ENCODE data around the gene CTNNA2.
"Not testable (repeated sequence)": the region's sequence is repeated elsewhere in the genome, so short reads cannot be mapped to it uniquely, and the experiment has no call there.

The CTNNA2 gene

GRCh38 chr2:80147690-80148089, 634.8 kb downstream of the CTNNA2 start:
- DNase-seq (ENCODE audit: low spot score): no peak

- DNase-seq (ENCODE audit: low spot score): no peak
Observed at GRCh38 chr2:80148906-80149305, 636.1 kb downstream of the CTNNA2 start.

DNA sequence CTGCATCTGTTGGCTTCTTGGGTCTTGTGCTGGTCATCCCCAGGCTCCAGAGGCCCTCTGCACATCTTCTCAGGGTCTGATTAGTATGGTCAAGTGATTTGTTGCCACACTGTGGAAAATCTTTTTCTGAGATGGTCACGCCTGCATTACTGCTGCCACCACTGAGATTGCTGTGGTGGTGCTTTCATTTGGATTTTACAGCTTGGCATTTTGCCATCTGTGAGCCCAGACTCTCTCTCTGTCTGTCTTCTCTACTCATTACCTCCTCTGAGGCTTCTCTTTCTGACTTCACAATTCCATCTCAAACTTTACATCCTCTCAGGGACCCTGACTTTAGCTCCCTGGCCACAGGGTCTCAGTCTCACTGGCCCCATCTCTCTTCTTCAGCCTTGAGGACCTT, 637.1 kb downstream of the CTNNA2 start:
- no peak for DNase-seq (ENCODE audit: low spot score)

- no peak for DNase-seq (ENCODE audit: low spot score)
Observed at GRCh38 chr2:80151248-80151647, 638.4 kb downstream of the CTNNA2 start.

DNA sequence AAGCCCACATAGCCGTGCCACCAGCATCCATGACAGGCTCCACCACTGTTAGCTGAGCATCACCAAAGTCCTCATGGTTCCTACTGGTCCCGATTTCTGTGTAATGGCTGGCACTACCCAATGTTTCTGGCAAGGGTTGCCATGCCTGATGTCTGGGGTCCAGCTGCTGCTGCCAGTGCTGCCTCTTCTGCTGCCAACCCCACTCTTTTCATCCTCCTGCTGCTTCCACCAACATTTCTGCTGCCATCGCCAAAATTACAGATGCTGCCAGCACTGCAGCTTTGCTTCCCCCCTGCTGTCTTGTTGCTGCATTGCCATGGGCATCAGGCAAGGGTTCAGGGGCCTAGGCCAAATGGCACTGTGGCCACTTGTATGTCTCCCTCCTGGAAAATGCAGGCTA, 638.8 kb downstream of the CTNNA2 start:
- no peak for DNase-seq (ENCODE audit: low spot score)

- DNase-seq (ENCODE audit: low spot score): no peak
Observed at GRCh38 chr2:80153151-80153550, 640.3 kb downstream of the CTNNA2 start.

DNA sequence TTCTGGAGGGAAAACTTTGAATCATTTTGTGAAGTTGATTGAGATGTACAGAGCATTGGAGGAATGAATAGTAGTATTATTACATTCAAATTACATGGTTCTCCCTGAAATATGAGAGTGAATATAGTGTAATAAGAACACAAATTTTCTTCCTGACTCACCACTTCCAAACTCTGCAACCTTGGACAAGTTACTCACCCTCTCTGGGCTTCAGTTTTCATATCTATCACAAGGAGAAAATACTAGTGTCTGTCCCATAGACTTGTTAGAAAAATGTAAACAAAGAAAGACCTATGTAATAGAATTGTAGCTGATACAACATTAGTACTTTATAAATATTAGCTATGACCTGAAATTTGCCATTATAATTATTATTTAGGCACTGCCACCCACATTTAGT, 640.9 kb downstream of the CTNNA2 start:
- DNase-seq (ENCODE audit: low spot score): no peak

GRCh38 chr2:80154231-80154915, 641.5 kb downstream of the CTNNA2 start:
- DNase-seq (ENCODE audit: low spot score): no peak

DNA sequence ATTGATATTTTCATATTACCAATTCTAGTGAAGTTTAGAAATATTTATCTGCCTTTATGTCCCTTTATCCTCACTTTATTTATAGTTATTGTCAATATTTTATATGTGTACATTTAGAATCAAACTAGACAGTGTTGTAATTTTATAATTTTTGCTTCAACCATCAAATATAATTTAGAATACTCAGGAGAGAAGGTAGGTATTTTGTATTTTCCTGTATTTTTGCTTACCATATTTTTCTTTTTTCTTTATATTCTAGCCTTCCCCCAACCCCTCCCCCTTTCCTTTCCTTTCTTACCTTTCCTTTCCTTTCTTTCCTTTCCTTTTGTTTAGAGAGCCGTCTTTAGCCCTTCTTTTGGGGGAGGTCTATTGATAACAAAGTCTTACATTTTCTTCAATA, 651.5 kb downstream of the CTNNA2 start:
- DNase-seq (ENCODE audit: low spot score): no peak

DNA sequence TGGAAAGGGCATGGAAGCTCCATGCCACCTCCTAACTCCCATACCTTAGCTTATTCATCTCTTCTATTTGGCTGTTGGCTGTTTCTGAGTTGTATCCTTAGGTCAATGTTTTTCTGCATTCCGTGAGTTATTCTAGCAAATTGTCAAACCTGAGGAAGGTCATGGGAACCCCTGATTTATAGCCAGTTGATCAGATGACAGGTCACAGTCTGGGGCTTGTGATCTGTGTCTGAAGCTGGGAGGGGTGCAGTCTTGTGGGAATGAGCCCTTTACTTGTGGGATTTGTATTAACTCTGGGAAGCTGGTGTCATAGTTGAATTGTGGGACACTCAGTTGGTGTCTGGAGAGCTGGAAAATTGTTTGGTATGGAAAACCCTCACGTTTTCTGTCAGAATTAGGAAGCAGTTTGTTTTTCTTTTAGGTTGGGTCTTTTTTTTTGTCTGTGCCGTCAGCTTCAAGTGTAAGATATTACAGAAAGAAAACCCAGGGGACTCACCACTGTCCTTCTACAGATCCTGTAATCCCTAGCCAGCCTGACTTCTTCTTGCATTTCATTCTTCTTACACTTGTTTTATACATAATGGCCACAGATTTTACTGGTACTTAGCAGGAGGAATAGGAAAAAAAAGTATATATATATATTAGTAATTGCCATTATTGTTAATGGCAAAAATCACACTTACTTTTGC, 653.8 kb downstream of the CTNNA2 start:
- DNase-seq (ENCODE audit: low spot score): no peak

- DNase-seq (ENCODE audit: low spot score): no peak
Observed at GRCh38 chr2:80167284-80167808, 654.5 kb downstream of the CTNNA2 start.

DNA sequence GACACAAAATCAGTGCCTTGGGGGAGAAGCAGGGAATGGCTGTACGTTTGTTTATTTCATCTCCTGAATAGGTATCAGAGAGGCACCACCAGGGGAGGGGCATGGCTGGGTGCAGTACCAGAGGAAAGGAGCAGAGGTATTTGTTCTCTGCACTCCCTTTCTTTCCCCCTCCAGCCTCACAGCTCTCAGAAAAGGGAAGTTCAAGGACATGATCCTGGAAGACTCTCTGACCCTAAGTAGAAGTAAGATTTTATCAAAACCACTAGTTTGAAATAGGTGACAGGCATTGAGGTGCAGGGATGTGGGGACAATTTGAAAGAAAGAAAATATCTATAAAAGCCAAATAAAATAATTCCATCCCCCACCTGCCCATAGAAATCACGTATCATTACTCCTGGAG, 655.2 kb downstream of the CTNNA2 start:
- DNase-seq (ENCODE audit: low spot score): no peak

DNA sequence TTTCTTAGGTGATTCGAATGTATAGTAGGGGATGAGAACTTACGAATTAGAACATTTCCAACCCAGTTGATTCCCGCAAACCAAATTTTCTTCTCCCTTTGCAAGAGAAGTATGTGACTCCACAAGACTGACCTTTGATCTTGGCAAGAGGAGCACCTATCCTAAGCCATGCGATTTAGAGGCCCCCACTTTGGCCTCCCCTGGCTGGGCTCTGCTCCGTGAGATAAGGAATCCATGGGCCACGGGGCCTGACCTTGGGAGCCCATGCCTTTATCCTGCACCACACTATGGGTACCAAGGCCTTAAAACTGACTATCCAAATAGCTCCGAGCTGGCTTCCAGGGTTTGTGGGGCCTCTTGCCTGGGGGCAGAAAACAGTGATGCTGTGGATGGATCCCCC, 656.0 kb downstream of the CTNNA2 start:
- DNase-seq (ENCODE audit: low spot score): no peak

- DNase-seq (ENCODE audit: low spot score): no peak
Observed at GRCh38 chr2:80169811-80170594, 657.2 kb downstream of the CTNNA2 start.

GRCh38 chr2:80185091-80185490, 672.2 kb downstream of the CTNNA2 start:
- DNase-seq (ENCODE audit: low spot score): no peak

- no peak for DNase-seq (ENCODE audit: low spot score)
Observed at GRCh38 chr2:80186262-80186661, 673.4 kb downstream of the CTNNA2 start.

GRCh38 chr2:80187156-80187555, 674.3 kb downstream of the CTNNA2 start:
- no peak for DNase-seq (ENCODE audit: low spot score)

- DNase-seq (ENCODE audit: low spot score): no peak
Observed at GRCh38 chr2:80190166-80190565, 677.3 kb downstream of the CTNNA2 start.

DNA sequence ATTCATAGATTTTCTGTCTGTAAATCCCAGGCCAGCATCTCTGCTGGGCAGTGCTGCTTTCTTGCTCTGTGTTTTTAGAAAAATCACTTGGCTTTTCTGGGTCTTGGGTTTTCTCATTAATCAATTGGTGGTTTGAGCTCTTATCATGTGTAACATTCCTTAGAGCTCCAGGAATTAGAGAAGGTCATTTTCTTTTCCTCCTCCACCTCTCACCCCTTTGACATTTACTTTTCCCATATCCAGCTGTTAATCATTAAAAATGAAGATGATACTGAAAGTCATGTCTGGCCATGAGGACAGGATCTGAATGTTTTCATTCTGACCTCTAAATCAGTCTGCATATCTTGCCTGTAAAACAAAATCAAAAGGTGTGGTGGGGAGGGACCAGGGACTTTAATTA, 680.7 kb downstream of the CTNNA2 start:
- no peak for DNase-seq (ENCODE audit: low spot score)

GRCh38 chr2:80195034-80195433, 682.2 kb downstream of the CTNNA2 start:
- DNase-seq (ENCODE audit: low spot score): no peak

GRCh38 chr2:80198042-80198441, 685.2 kb downstream of the CTNNA2 start:
- DNase-seq (ENCODE audit: low spot score): no peak

- DNase-seq (ENCODE audit: low spot score): no peak
Observed at GRCh38 chr2:80199504-80199903, 686.7 kb downstream of the CTNNA2 start.

DNA sequence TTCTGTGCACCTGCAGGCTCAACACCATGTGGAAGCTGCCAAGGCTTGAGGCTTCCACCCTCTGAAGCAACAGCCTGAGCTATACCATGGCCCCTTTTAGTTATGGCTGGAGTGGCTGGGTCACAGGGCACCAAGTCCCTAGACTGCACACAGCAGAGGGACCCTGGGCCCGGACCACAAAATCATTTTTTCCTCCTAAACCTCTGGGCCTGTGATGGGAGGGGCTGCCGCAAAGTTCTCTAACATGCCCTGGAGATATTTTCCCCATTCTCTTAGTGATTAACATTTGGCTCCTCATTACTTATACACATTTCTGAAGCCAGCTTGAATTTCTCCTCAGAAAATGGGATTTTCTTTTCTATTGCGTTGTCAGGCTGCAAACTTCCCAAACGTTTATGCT, 691.1 kb downstream of the CTNNA2 start:
- not testable (repeated sequence) for DNase-seq (ENCODE audit: low spot score)
